Smooth muscle cell (in vitro differentiated cells): ENCODE measurements around the gene ARSA. TPM values are rescaled to one million over a fixed set of nuclear protein-coding genes. Genes with fewer than 3 reads are reported as not detected.

Experiments used
- DNase-seq: peaks from one replicate; lab custom pipeline; 2025; ENCODE audit not compliant: unreplicated experiment; lab: John Stamatoyannopoulos, UW
- H2AFZ ChIP-seq: fragments of 200-600 bp; sonication (generic); 2 replicates; pipeline ENCODE4 v1.6.0; 2016; ENCODE audit warnings: antibody characterized with exemption, low read depth, mild to moderate bottlenecking
- H3F3A ChIP-seq: fragments of 200-600 bp; sonication (generic); 2 replicates; pipeline ENCODE4 v1.6.0; 2017; ENCODE audit warnings: antibody characterized with exemption, low read depth
- H3K27ac ChIP-seq: fragments of 200-600 bp; sonication (generic); 2 replicates; pipeline ENCODE4 v1.5.1; 2016; ENCODE audit warnings: low read depth, mild to moderate bottlenecking
- H3K27me3 ChIP-seq: fragments of 200-600 bp; sonication (generic); 2 replicates; pipeline ENCODE4 v1.6.1; 2016; ENCODE audit warnings: low read depth, mild to moderate bottlenecking
- H3K36me3 ChIP-seq: fragments of 200-600 bp; sonication (generic); 2 replicates; pipeline ENCODE4 v1.5.1; 2016; ENCODE audit warnings: low read depth
- H3K4me1 ChIP-seq: fragments of 200-600 bp; sonication (generic); 2 replicates; pipeline ENCODE4 v1.5.1; 2016; ENCODE audit warnings: low read depth
- H3K4me2 ChIP-seq: fragments of 200-600 bp; sonication (generic); 2 replicates; pipeline ENCODE4 v1.6.0; 2016; ENCODE audit warnings: mild to moderate bottlenecking
- H3K4me3 ChIP-seq: fragments of 200-600 bp; sonication (generic); 2 replicates; pipeline ENCODE4 v1.5.1; 2016; ENCODE audit warnings: mild to moderate bottlenecking
- H3K79me2 ChIP-seq: fragments of 200-600 bp; sonication (generic); 2 replicates; pipeline ENCODE4 v1.6.0; 2016; ENCODE audit warnings: low read depth, mild to moderate bottlenecking
- H3K9ac ChIP-seq: fragments of 200-600 bp; sonication (generic); 2 replicates; pipeline ENCODE4 v1.6.0; 2016; ENCODE audit warnings: low read depth
- H3K9me3 ChIP-seq: fragments of 200-600 bp; sonication (generic); replicated peaks from 2 replicates; pipeline ENCODE4 v1.5.1; 2016; ENCODE audit warnings: low read depth
- H4K20me1 ChIP-seq: fragments of 200-600 bp; sonication (generic); 2 replicates; pipeline ENCODE4 v1.6.0; 2016; ENCODE audit warnings: low read depth
- CTCF ChIP-seq: fragments of 200-600 bp; sonication (generic); IDR thresholded peaks from 2 replicates; pipeline ENCODE4 v1.5.1; 2017; ENCODE audit warnings: borderline replicate concordance, mild to moderate bottlenecking, antibody characterized with exemption; ENCODE audit not compliant: insufficient read depth, poor library complexity, severe bottlenecking
- WGBS: methylation state at CpG from one replicate; pipeline ENCODE4 v1.1.7; 2016; ENCODE audit warnings: low lambda C conversion rate; 5-methylcytosine and 5-hydroxymethylcytosine counted together
- polyA plus RNA-seq: library from polyadenylated mRNA; unstranded; fragments of >200 nt; fragmentation: Nextera tagmentation; extraction: Ambion mirVana; gene quantifications from 2 replicates; pipeline ENCODE4 v1.2.1, GENCODE V29; 2016
- total RNA-seq: library from RNA; depleted of rRNA; stranded (reverse); fragments of >200 nt; gene quantifications from 2 replicates; pipeline ENCODE4 v1.2.3, GENCODE V29; 2014

ARSA gene
- total and polyA plus RNA-seq, 2 experiments from 2014 or later: 16.6 to 19.9 TPM

- H3K36me3 ChIP-seq: no peaks in the 10 kb centered on the region
- DNase-seq: no peak
- 79% methylated on average over 17 of the region's 18 CpGs for WGBS
Observed at GRCh38 chr22:50606946-50607658, 20.9 kb downstream of the ARSA start.

GRCh38 chr22:50606165-50606945 is 21.6 kb downstream of the ARSA start:
- H3K36me3 ChIP-seq: no peaks in the 10 kb centered on the region
- H3K9ac ChIP-seq: no peak overlapping the region
- H3K4me3 ChIP-seq: no peak overlapping the region
- H3K27me3 ChIP-seq: peaks cover 58% of the 10 kb centered on the region
- no peak for DNase-seq
- H3K9me3 ChIP-seq: no peaks in the 10 kb centered on the region
- no peak overlapping the region for H3K4me2 ChIP-seq
- no peak overlapping the region for H3K27ac ChIP-seq
- H2AFZ ChIP-seq: no peak overlapping the region
- TF ChIP-seq CTCF: no peak
- WGBS: 72% methylated on average over 14 of the region's 19 CpGs
- H3F3A ChIP-seq: no peaks in the 10 kb centered on the region
- H3K79me2 ChIP-seq: no peaks in the 10 kb centered on the region
- no peaks in the 10 kb centered on the region for H4K20me1 ChIP-seq
- peaks cover under 1% of the 10 kb centered on the region for H3K4me1 ChIP-seq

More at GRCh38 chr22:50606946-50607658, 20.9 kb downstream of the ARSA start:
- Histone ChIP-seq H3K79me2 (no peaks in the 10 kb centered on the region), H2AFZ (no peak overlapping the region), H4K20me1 (no peaks in the 10 kb centered on the region), H3K4me1 (no peaks in the 10 kb centered on the region), H3K27ac (no peak overlapping the region), H3K4me3 (no peak overlapping the region), H3K9ac (no peak overlapping the region), H3F3A (no peaks in the 10 kb centered on the region), H3K9me3 (no peaks in the 10 kb centered on the region), H3K4me2 (no peak overlapping the region), H3K27me3 (peaks cover 50% of the 10 kb centered on the region)
- no peak for TF ChIP-seq CTCF

GRCh38 chr22:50605613-50606074 is 22.3 kb downstream of the ARSA start:
- peaks cover 5% of the 10 kb centered on the region for H3K4me1 ChIP-seq
- no peak for DNase-seq
- H3K79me2 ChIP-seq: no peaks in the 10 kb centered on the region
- no peak for TF ChIP-seq CTCF
- H3K27me3 ChIP-seq: peaks cover 63% of the 10 kb centered on the region
- no peaks in the 10 kb centered on the region for H3K9me3 ChIP-seq
- H3K4me2 ChIP-seq: no peak overlapping the region
- 88% methylated on average over 20 of the region's 20 CpGs for WGBS
- H3K27ac ChIP-seq: no peak overlapping the region
- H3K4me3 ChIP-seq: no peak overlapping the region
- no peaks in the 10 kb centered on the region for H3F3A ChIP-seq
- H3K9ac ChIP-seq: no peak overlapping the region
- no peaks in the 10 kb centered on the region for H4K20me1 ChIP-seq
- H2AFZ ChIP-seq: no peak overlapping the region
- no peaks in the 10 kb centered on the region for H3K36me3 ChIP-seq
